Astrocyte (in vitro differentiated cells and primary cell): ENCODE measurements around the gene IL17RD.

Experiments
- EZH2 ChIP-seq: IDR thresholded peaks from 2 replicates; pipeline ENCODE4 v1.6.1; 2012; ENCODE audit warnings: mild to moderate bottlenecking, low read length, inconsistent platforms; ENCODE audit not compliant: insufficient read depth
- TF ChIP-seq, protein P1 (sequence below): IDR thresholded peaks from 2 replicates; pipeline ENCODE4 v1.5.1; 2011; ENCODE audit warnings: low read depth, mild to moderate bottlenecking, inconsistent platforms, low read length, moderate library complexity; ENCODE audit not compliant: insufficient read depth

DNA sequence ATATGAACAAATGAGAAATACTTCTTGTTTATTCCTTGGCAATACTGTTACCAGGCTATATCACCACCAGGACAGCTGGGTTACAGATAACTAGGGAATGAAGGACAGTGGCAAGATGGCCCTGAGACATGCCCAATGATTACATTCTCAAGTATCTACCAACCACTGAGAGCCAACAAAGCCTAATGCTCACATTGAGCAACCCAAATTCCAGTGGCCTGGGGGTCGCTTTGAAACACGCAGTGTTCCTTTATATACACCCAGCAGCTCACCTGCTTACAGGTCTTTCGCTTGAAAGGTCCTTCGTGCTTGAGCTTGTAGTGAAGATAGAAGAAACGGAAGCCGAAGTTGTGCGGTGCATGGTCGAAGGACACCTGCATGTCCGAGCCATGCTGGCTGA, 59.6 kb downstream of the IL17RD start:
- TF ChIP-seq, protein P1, sequence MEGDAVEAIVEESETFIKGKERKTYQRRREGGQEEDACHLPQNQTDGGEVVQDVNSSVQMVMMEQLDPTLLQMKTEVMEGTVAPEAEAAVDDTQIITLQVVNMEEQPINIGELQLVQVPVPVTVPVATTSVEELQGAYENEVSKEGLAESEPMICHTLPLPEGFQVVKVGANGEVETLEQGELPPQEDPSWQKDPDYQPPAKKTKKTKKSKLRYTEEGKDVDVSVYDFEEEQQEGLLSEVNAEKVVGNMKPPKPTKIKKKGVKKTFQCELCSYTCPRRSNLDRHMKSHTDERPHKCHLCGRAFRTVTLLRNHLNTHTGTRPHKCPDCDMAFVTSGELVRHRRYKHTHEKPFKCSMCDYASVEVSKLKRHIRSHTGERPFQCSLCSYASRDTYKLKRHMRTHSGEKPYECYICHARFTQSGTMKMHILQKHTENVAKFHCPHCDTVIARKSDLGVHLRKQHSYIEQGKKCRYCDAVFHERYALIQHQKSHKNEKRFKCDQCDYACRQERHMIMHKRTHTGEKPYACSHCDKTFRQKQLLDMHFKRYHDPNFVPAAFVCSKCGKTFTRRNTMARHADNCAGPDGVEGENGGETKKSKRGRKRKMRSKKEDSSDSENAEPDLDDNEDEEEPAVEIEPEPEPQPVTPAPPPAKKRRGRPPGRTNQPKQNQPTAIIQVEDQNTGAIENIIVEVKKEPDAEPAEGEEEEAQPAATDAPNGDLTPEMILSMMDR: no peak
- TF ChIP-seq EZH2: no peak
